Keratinocyte (primary cell): ENCODE data around the gene OLR1. TPM values are rescaled to one million over a fixed set of nuclear protein-coding genes. Genes with fewer than 3 reads are reported as not detected.

Experiments used
- DNase-seq: peaks from one replicate; pipeline ENCODE4 v3.0.0-alpha.2; 2011; ENCODE audit warnings: low read depth, missing footprints, low spot score
- FAIRE-seq: peaks from 2 replicates; lab custom pipeline; 2011; peaks lifted over from hg19 to GRCh38; lab: Jason Lieb, UNC
- H2AFZ ChIP-seq: 2 replicates; pipeline ENCODE4 v1.6.0; 2012; ENCODE audit warnings: low read length, control low read depth, inconsistent platforms; ENCODE audit not compliant: control insufficient read depth
- H3K27ac ChIP-seq: 2 replicates; pipeline ENCODE4 v1.5.1; 2011; ENCODE audit warnings: low read length; ENCODE audit not compliant: control insufficient read depth, insufficient read depth
- H3K27me3 ChIP-seq: 3 replicates; pipeline ENCODE4 v1.6.0; 2011; ENCODE audit warnings: low read length; ENCODE audit not compliant: control insufficient read depth, insufficient read depth; ENCODE audit errors: extremely low read depth
- H3K36me3 ChIP-seq, 2 experiments: 2 replicates in 1 of 2; 3 replicates in 1 of 2; pipeline ENCODE4 v1.5.1; 2011; ENCODE audit warnings: low read length in 2 of 2, mild to moderate bottlenecking in 1 of 2; ENCODE audit not compliant: control insufficient read depth in 2 of 2, insufficient read depth in 2 of 2; ENCODE audit errors: extremely low read depth in 1 of 2
- H3K4me1 ChIP-seq: 3 replicates; pipeline ENCODE4 v1.5.1; 2011; ENCODE audit warnings: low read length; ENCODE audit not compliant: control insufficient read depth, insufficient read depth; ENCODE audit errors: extremely low read depth
- H3K4me2 ChIP-seq: 3 replicates; pipeline ENCODE4 v1.6.0; 2011; ENCODE audit warnings: low read depth, low read length; ENCODE audit not compliant: control insufficient read depth, insufficient read depth; ENCODE audit errors: extremely low read depth
- H3K4me3 ChIP-seq, 3 experiments: fragments of 200-600 bp in 1 of 3; sonication (generic) in 1 of 3; 2 replicates in 2 of 3; 3 replicates in 1 of 3; pipeline ENCODE4 v1.5.1; 2011 to 2016; ENCODE audit warnings: low read length in 3 of 3, mild to moderate bottlenecking in 3 of 3, control low read depth in 2 of 3, inconsistent platforms in 1 of 3, low read depth in 1 of 3, mixed read lengths in 1 of 3, mixed run types in 1 of 3, moderate library complexity in 1 of 3; ENCODE audit not compliant: control insufficient read depth in 2 of 3, insufficient read depth in 2 of 3; ENCODE audit errors: extremely low read depth in 1 of 3
- H3K79me2 ChIP-seq: 2 replicates; pipeline ENCODE4 v1.6.0; 2012; ENCODE audit warnings: low read length; ENCODE audit not compliant: control insufficient read depth, insufficient read depth
- H3K9ac ChIP-seq: 3 replicates; pipeline ENCODE4 v1.6.0; 2011; ENCODE audit warnings: low read length; ENCODE audit not compliant: control insufficient read depth, insufficient read depth; ENCODE audit errors: extremely low read depth
- H3K9me1 ChIP-seq: 3 replicates; pipeline ENCODE4 v1.6.0; 2011; ENCODE audit warnings: low read length; ENCODE audit not compliant: control insufficient read depth, insufficient read depth; ENCODE audit errors: extremely low read depth
- H3K9me3 ChIP-seq: 2 replicates; pipeline ENCODE4 v1.5.1; 2012; ENCODE audit warnings: low read depth, low read length; ENCODE audit not compliant: control insufficient read depth
- H4K20me1 ChIP-seq: 3 replicates; pipeline ENCODE4 v1.6.0; 2011; ENCODE audit warnings: low read length; ENCODE audit not compliant: control insufficient read depth, insufficient read depth; ENCODE audit errors: extremely low read depth
- EZH2 ChIP-seq: IDR thresholded peaks from one replicate; pipeline ENCODE4 v1.6.1; 2012; ENCODE audit warnings: inconsistent platforms, mild to moderate bottlenecking, low read length, moderate library complexity
- dilution Hi-C: fragments of 300-500 bp; cut with MboI; formaldehyde crosslinking; loops from one replicate; pipeline ENCODE4 v1.7.0; 2020; ENCODE audit warnings: low sequenced_read_pairs; ENCODE audit not compliant: extremely low pct_ligation_motif_present
- polyA plus RNA-seq, 5 experiments: library from polyadenylated mRNA; depleted of rRNA in 3 of 5; stranded (reverse) in 3 of 5; stranded (forward) in 1 of 5; unstranded in 1 of 5; fragments of >200 nt; gene quantifications; 1 replicate in 1 of 5; 2 replicates in 3 of 5; 3 replicates in 1 of 5; pipeline versions ENCODE4 v1.2.1 to v1.2.3, GENCODE V29; 2011 to 2012; ENCODE audit warnings: missing spikeins in 2 of 5, low read depth in 1 of 5, low replicate concordance in 1 of 5
- TF ChIP-seq, protein P1 (sequence below), 3 experiments: IDR thresholded peaks in 1 of 3; conservative IDR thresholded peaks in 1 of 3; optimal IDR thresholded peaks in 1 of 3; 2 replicates in 2 of 3; 3 replicates in 1 of 3; pipeline versions ENCODE3 to v1.5.1; 2011; ENCODE audit warnings: low read length in 3 of 3, mild to moderate bottlenecking in 3 of 3, moderate library complexity in 2 of 3, control low read depth in 1 of 3, inconsistent platforms in 1 of 3; ENCODE audit not compliant: insufficient read depth in 2 of 3; ENCODE audit errors: extremely low read depth in 1 of 3

The OLR1 gene
- polyA plus RNA-seq, 1 donor (not counting 4 experiments of a cell fraction or from before 2014, with no cell fraction given), result 0.17 TPM

DNA sequence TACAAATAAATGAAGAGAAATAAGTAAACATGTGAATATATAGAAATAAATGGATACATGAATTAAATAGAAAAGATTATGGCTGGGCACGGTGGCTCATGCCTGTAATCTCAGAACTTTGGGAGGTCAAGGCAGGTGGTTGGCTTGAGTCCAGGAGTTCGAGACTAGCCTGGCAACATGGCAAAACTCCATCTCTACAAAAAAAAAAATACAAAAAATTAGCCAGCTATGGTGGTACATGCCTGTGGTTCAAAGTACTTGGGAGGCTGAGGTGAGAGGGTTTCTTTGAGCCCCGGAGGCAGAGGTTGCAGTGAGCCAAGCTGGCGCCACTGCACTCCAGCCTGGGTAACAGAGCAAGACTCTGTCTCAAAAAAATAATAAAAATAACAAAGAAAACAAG is 36.8 kb downstream of the OLR1 start:
- Histone ChIP-seq H3K9me3 (no peaks in the 10 kb centered on the region), H3K4me2 (no peak overlapping the region), H3K79me2 (no peaks in the 10 kb centered on the region), H3K4me3 (no peak overlapping the region), H4K20me1 (no peaks in the 10 kb centered on the region), H3K27me3 (no peaks in the 10 kb centered on the region), H3K9me1 (no peaks in the 10 kb centered on the region), H3K9ac (no peak overlapping the region), H3K27ac (no peak overlapping the region), H3K4me1 (peaks cover 3% of the 10 kb centered on the region), H2AFZ (no peak overlapping the region), H3K36me3 (no peaks in the 10 kb centered on the region)
- dilution Hi-C loops, result no loop called here
- FAIRE-seq (no peak), DNase-seq (no peak)
- TF ChIP-seq, protein P1, sequence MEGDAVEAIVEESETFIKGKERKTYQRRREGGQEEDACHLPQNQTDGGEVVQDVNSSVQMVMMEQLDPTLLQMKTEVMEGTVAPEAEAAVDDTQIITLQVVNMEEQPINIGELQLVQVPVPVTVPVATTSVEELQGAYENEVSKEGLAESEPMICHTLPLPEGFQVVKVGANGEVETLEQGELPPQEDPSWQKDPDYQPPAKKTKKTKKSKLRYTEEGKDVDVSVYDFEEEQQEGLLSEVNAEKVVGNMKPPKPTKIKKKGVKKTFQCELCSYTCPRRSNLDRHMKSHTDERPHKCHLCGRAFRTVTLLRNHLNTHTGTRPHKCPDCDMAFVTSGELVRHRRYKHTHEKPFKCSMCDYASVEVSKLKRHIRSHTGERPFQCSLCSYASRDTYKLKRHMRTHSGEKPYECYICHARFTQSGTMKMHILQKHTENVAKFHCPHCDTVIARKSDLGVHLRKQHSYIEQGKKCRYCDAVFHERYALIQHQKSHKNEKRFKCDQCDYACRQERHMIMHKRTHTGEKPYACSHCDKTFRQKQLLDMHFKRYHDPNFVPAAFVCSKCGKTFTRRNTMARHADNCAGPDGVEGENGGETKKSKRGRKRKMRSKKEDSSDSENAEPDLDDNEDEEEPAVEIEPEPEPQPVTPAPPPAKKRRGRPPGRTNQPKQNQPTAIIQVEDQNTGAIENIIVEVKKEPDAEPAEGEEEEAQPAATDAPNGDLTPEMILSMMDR (optimal IDR thresholded peaks at IDR 0.05 in 1 of 3, IDR thresholded peaks at IDR 0.05 in 1 of 3, conservative IDR thresholded peaks at IDR 0.05 in 1 of 3; ENCODE audit: extremely low read depth in 1 of 3, insufficient read depth in 2 of 3, low read length in 3 of 3), result no peak
- no peak for TF ChIP-seq EZH2

DNA sequence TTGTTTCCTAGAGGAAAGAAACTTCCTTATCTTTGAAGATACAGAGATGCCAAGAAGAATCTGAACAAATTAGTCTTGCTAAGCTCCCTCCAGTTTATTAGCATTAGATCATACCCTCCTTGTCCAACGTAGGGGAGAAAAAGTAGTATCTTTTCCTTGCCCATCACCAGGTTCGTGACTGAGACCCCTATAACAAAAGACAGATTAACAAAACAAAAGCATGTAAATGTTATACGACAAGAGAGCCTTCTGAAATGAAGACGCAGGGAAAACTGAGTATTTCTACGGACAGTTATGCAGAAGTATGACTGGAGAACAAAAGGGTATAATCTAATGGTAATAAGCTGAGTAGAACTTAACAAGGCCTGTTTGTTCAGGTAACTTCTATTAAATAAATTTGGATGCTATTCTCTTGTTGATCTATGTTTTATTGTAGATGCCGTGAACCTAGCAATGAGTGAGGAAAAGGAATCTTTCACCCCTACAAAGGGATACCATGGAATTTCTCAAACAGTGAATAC is 39.0 kb downstream of the OLR1 start:
- H3K27me3 ChIP-seq, result no peaks in the 10 kb centered on the region
- DNase-seq (no peak), FAIRE-seq (no peak)
- H3K9ac ChIP-seq, result no peak overlapping the region
- H3K4me3 ChIP-seq, result no peak overlapping the region
- H3K9me1 ChIP-seq, result no peaks in the 10 kb centered on the region
- peaks cover 4% of the 10 kb centered on the region for H3K4me1 ChIP-seq
- no peak overlapping the region for H3K27ac ChIP-seq
- no peak for TF ChIP-seq EZH2
- TF ChIP-seq, protein P1 (optimal IDR thresholded peaks at IDR 0.05 in 1 of 3, IDR thresholded peaks at IDR 0.05 in 1 of 3, conservative IDR thresholded peaks at IDR 0.05 in 1 of 3; ENCODE audit: extremely low read depth in 1 of 3, insufficient read depth in 2 of 3, low read length in 3 of 3), result no peak
- H4K20me1 ChIP-seq, result no peaks in the 10 kb centered on the region
- no peak overlapping the region for H3K4me2 ChIP-seq
- no peaks in the 10 kb centered on the region for H3K79me2 ChIP-seq
- no peaks in the 10 kb centered on the region for H3K36me3 ChIP-seq
- dilution Hi-C loops, result no loop called here
- H2AFZ ChIP-seq, result no peak overlapping the region
- H3K9me3 ChIP-seq, result no peaks in the 10 kb centered on the region
